ENCODE results near the gene ST6GALNAC4.

The ST6GALNAC4 gene

GRCh38 chr9:127931092-127931881 lies 14.4 kb upstream of the ST6GALNAC4 start:
- no peak for DNase-seq (ENCODE audit: extremely low read depth in 1 of 2, low read depth in 1 of 2)

GRCh38 chr9:127930231-127931091 lies 13.6 kb upstream of the ST6GALNAC4 start, which contains the start of gene PIP5KL1:
PIP5KL1 (minus strand) TSS chr9:127930777; CDS start chr9:127930752, 25 bp downstream.
- no peak for DNase-seq (ENCODE audit: extremely low read depth in 1 of 2, low read depth in 1 of 2)

- no peak for DNase-seq (ENCODE audit: extremely low read depth in 1 of 2, low read depth in 1 of 2)
Measured at GRCh38 chr9:127929625-127929979, 12.8 kb upstream of the ST6GALNAC4 start.

- no peak for DNase-seq (ENCODE audit: extremely low read depth in 1 of 2, low read depth in 1 of 2)
Measured at GRCh38 chr9:127928676-127929624, 12.1 kb upstream of the ST6GALNAC4 start.

- no peak for DNase-seq (ENCODE audit: extremely low read depth in 1 of 2, low read depth in 1 of 2)
Measured at GRCh38 chr9:127927988-127928675, 11.3 kb upstream of the ST6GALNAC4 start.

GRCh38 chr9:127927201-127927987 lies 10.6 kb upstream of the ST6GALNAC4 start:
- DNase-seq (ENCODE audit: extremely low read depth in 1 of 2, low read depth in 1 of 2) = peak in 1 of 2 donors; percentile 69

GRCh38 chr9:127926906-127927200 lies 10.0 kb upstream of the ST6GALNAC4 start:
- no peak for DNase-seq (ENCODE audit: extremely low read depth in 1 of 2, low read depth in 1 of 2)

GRCh38 chr9:127925959-127926905 lies 9.4 kb upstream of the ST6GALNAC4 start:
- no peak for DNase-seq (ENCODE audit: extremely low read depth in 1 of 2, low read depth in 1 of 2)

- DNase-seq (ENCODE audit: extremely low read depth in 1 of 2, low read depth in 1 of 2) = no peak
Measured at GRCh38 chr9:127924736-127925444, 8.0 kb upstream of the ST6GALNAC4 start.

- DNase-seq (ENCODE audit: extremely low read depth in 1 of 2, low read depth in 1 of 2) = no peak
Measured at GRCh38 chr9:127923771-127924170, 6.9 kb upstream of the ST6GALNAC4 start.

GRCh38 chr9:127923046-127923445 lies 6.2 kb upstream of the ST6GALNAC4 start:
- DNase-seq (ENCODE audit: extremely low read depth in 1 of 2, low read depth in 1 of 2) = no peak

GRCh38 chr9:127921557-127922120 lies 4.8 kb upstream of the ST6GALNAC4 start:
- no peak for DNase-seq (ENCODE audit: extremely low read depth in 1 of 2, low read depth in 1 of 2)

- DNase-seq (ENCODE audit: extremely low read depth in 1 of 2, low read depth in 1 of 2) = no peak
Measured at GRCh38 chr9:127920794-127921193, 4.0 kb upstream of the ST6GALNAC4 start.

GRCh38 chr9:127919253-127919815 lies 2.5 kb upstream of the ST6GALNAC4 start:
- DNase-seq (ENCODE audit: extremely low read depth in 1 of 2, low read depth in 1 of 2) = no peak

GRCh38 chr9:127918183-127919107 lies 1.6 kb upstream of the ST6GALNAC4 start:
- DNase-seq (ENCODE audit: extremely low read depth in 1 of 2, low read depth in 1 of 2) = no peak

GRCh38 chr9:127917603-127918002 lies 762 bp upstream of the ST6GALNAC4 start:
- no peak for DNase-seq (ENCODE audit: extremely low read depth in 1 of 2, low read depth in 1 of 2)

Measured in stimulated activated CD8-positive, alpha-beta memory T cell treated with anti-CD3 and anti-CD28 coated beads, Interleukin-7, amount 100 ng/mL, for 48 hours (primary cell).